GM19452 (cell line): ENCODE data around the gene NEK6.

ENCODE experiments used
- ATAC-seq: cut with Tn5 transposase; IDR thresholded peaks from one replicate; pipeline ENCODE4 v1.9.1; 2021; ENCODE audit not compliant: unreplicated experiment

NEK6 gene

GRCh38 chr9:124274738-124275137 is 17.0 kb downstream of the NEK6 start:
- no peak for ATAC-seq

- no peak for ATAC-seq
Observed at GRCh38 chr9:124277420-124277819, 19.7 kb downstream of the NEK6 start.

- no peak for ATAC-seq
Observed at GRCh38 chr9:124278054-124278540, 20.3 kb downstream of the NEK6 start.

GRCh38 chr9:124279531-124280175 is 21.9 kb downstream of the NEK6 start:
- ATAC-seq, result no peak

- no peak for ATAC-seq
Observed at GRCh38 chr9:124280176-124280691, 22.5 kb downstream of the NEK6 start.

- no peak for ATAC-seq
Observed at GRCh38 chr9:124281931-124282371, 24.2 kb downstream of the NEK6 start.

- ATAC-seq, result no peak
Observed at GRCh38 chr9:124282442-124283227, 24.9 kb downstream of the NEK6 start.

GRCh38 chr9:124283228-124283814 is 25.6 kb downstream of the NEK6 start:
- ATAC-seq, result no peak

GRCh38 chr9:124284237-124284831 is 26.6 kb downstream of the NEK6 start:
- no peak for ATAC-seq

GRCh38 chr9:124284940-124285441 is 27.2 kb downstream of the NEK6 start:
- ATAC-seq, result no peak

GRCh38 chr9:124285490-124285889 is 27.7 kb downstream of the NEK6 start:
- ATAC-seq, result no peak

GRCh38 chr9:124285903-124286291 is 28.1 kb downstream of the NEK6 start:
- ATAC-seq, result peak; percentile 26

- peak; percentile 49 for ATAC-seq
Observed at GRCh38 chr9:124286292-124286931, 28.7 kb downstream of the NEK6 start.

- ATAC-seq, result no peak
Observed at GRCh38 chr9:124290053-124290591, 32.4 kb downstream of the NEK6 start.

- no peak for ATAC-seq
Observed at GRCh38 chr9:124290743-124291554, 33.2 kb downstream of the NEK6 start.

- peak; percentile 40 for ATAC-seq
Observed at GRCh38 chr9:124291801-124292396, 34.1 kb downstream of the NEK6 start.

GRCh38 chr9:124292696-124293593 is 35.2 kb downstream of the NEK6 start:
- ATAC-seq, result no peak
